ENCODE results near the gene IL12RB1. TPM values are rescaled to one million over a fixed set of nuclear protein-coding genes. Genes with fewer than 3 reads are reported as not detected.

IL12RB1 gene
- total and polyA plus RNA-seq, 2 of the 8 experiments (the other 6 are each of a cell fraction or from before 2014, with no cell fraction given): 0.03 TPM; not detected in 1

DNA sequence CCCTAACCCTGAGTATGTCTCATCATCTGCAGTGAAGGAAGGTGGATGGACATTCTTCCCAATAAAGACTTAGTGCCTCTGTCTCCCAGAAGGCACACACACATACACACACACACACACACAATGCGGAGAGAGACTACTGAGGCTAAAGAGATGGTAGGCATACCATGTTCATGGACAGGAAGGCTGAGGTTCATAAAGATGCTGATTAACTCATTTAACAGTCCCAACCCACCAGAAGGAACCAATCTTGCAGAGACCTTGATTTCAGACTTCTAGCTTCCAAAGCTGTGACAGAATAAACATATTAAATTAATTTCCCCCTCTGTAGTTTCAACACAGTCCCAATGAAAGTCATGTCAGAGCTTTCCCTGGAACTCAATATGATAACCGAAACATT, 45.7 kb downstream of the IL12RB1 start:
- Histone ChIP-seq H2AK5ac (ENCODE audit: low read depth, low read length) (no peak overlapping the region), H4K5ac (ENCODE audit: insufficient read length, low read depth, low read length) (no peak overlapping the region), H2BK20ac (ENCODE audit: low read length) (no peak overlapping the region), H2BK120ac (replicated peaks; ENCODE audit: low read depth, low read length) (no peak overlapping the region), H2AFZ (ENCODE audit: low read length) (no peak overlapping the region), H3K9me3 (ENCODE audit: insufficient read depth in 2 of 2, low read depth in 1 of 2, low read length in 1 of 2) (no peaks in the 10 kb centered on the region), H2BK12ac (ENCODE audit: low read depth, low read length) (no peak overlapping the region), H4K8ac (ENCODE audit: extremely low read depth, insufficient read depth, low read length) (no peak overlapping the region), H3K56ac (replicated peaks; ENCODE audit: insufficient read length, low read depth, low read length) (no peak overlapping the region), H3K23ac (ENCODE audit: insufficient read length) (no peak overlapping the region), H3K27ac (ENCODE audit: low read depth, low read length) (no peak overlapping the region), H3K79me1 (ENCODE audit: low read depth, low read length) (no peaks in the 10 kb centered on the region), H3K4me3 (ENCODE audit: extremely low read depth in 1 of 4, insufficient read depth in 2 of 4, low read depth in 3 of 4, low read length in 4 of 4) (no peak overlapping the region), H3K27me3 (replicated peaks in 1 of 4; ENCODE audit: control insufficient read depth in 3 of 4, extremely low read depth in 1 of 4, insufficient read depth in 3 of 4, low read length in 3 of 4) (no peaks in the 10 kb centered on the region), H2BK5ac (ENCODE audit: low read depth, low read length) (no peak overlapping the region), H3K4ac (replicated peaks; ENCODE audit: insufficient read length, low read depth, low read length) (no peak overlapping the region), H3K14ac (ENCODE audit: insufficient read length) (no peak overlapping the region), H3K4me2 (ENCODE audit: insufficient read depth in 1 of 2, low read depth in 2 of 2, low read length in 2 of 2) (no peak overlapping the region), H3K9ac (replicated peaks in 1 of 4; ENCODE audit: extremely low read depth in 1 of 4, low read depth in 3 of 4, low read length in 3 of 4) (no peak overlapping the region), H3K18ac (ENCODE audit: extremely low read depth, low read length) (no peak overlapping the region), H3K36me3 (ENCODE audit: control insufficient read depth in 2 of 4, insufficient read depth in 4 of 4, low read length in 3 of 4) (no peaks in the 10 kb centered on the region), H4K91ac (replicated peaks; ENCODE audit: insufficient read length, low read length) (no peak overlapping the region), H4K20me1 (replicated peaks in 1 of 2; ENCODE audit: control insufficient read depth in 1 of 2, insufficient read depth in 2 of 2, low read length in 2 of 2) (peaks cover 0 to 1% of the 10 kb centered on the region in 2 experiments), H2BK15ac (ENCODE audit: low read length) (no peak overlapping the region), H3K4me1 (replicated peaks in 1 of 4; ENCODE audit: control insufficient read depth in 3 of 4, insufficient read depth in 4 of 4, low read length in 3 of 4) (peaks cover 0 to 3% (median 1%) of the 10 kb centered on the region in 4 experiments; a peak in 2 of 7 replicates), H3K79me2 (ENCODE audit: control insufficient read depth in 1 of 2, insufficient read depth in 2 of 2, low read length in 2 of 2) (no peaks in the 10 kb centered on the region), H3K23me2 (ENCODE audit: low read depth, low read length) (no peaks in the 10 kb centered on the region)
- no peak for TF ChIP-seq RBBP5 (IDR thresholded peaks at IDR 0.05; ENCODE audit: borderline replicate concordance, low read depth, low read length)
- no peak for TF ChIP-seq RAD21 (IDR thresholded peaks at IDR 0.05 in 1 of 2, conservative IDR thresholded peaks at IDR 0.05 in 1 of 2; ENCODE audit: low read depth in 2 of 2, low read length in 2 of 2)
- TF ChIP-seq EGR1 (IDR thresholded peaks at IDR 0.05; ENCODE audit: borderline replicate concordance, low read depth, low read length): no peak
- TF ChIP-seq RNF2 (IDR thresholded peaks at IDR 0.05; ENCODE audit: borderline replicate concordance, low read depth, low read length, missing control alignments, poor library complexity, severe bottlenecking): no peak
- no peak for TF ChIP-seq TAF1 (IDR thresholded peaks at IDR 0.05; ENCODE audit: low read depth, low read length)
- no peak for TF ChIP-seq MAFK (IDR thresholded peaks at IDR 0.05; ENCODE audit: low read depth, low read length)
- TF ChIP-seq RFX5 (IDR thresholded peaks at IDR 0.05; ENCODE audit: borderline replicate concordance, low read depth, low read length): no peak
- TF ChIP-seq SIN3A (conservative IDR thresholded peaks at IDR 0.05 in 1 of 2, IDR thresholded peaks at IDR 0.05 in 1 of 2; ENCODE audit: low read depth in 1 of 2, low read length in 2 of 2): no peak
- ChIA-PET CTCF (ENCODE audit: partially characterized antibody) (interaction anchor here (1.1 kb wide), 1 partner anchor 18 kb away, joined by 4 read pairs; no protein-coding TSS in a partner anchor), POLR2A (ENCODE audit: partially characterized antibody) (no interaction called here)
- DNase-seq (ENCODE audit: low read depth in 1 of 2, low spot score in 2 of 2) (no peak), FAIRE-seq (no peak)
- WGBS, 2 experiments (ENCODE audit: extremely low coverage in 1 of 2, insufficient coverage in 1 of 2, insufficient read length in 1 of 2, insufficient replicate concordance in 2 of 2, low coverage in 1 of 2, low lambda C conversion rate in 2 of 2, missing lambda C conversion rate in 1 of 2): 90% methylated on average over 2 of the region's 2 CpGs; no CpG with 5 or more reads in 1 of the 2 experiments
